Measurements from ENCODE around the gene ARL8A. TPM values are rescaled to one million over a fixed set of nuclear protein-coding genes. Genes with fewer than 3 reads are reported as not detected.

ARL8A gene
- total RNA-seq, 4 donors from 2014 or later = 41.1 to 60.8 (median 53.6) TPM

DNA sequence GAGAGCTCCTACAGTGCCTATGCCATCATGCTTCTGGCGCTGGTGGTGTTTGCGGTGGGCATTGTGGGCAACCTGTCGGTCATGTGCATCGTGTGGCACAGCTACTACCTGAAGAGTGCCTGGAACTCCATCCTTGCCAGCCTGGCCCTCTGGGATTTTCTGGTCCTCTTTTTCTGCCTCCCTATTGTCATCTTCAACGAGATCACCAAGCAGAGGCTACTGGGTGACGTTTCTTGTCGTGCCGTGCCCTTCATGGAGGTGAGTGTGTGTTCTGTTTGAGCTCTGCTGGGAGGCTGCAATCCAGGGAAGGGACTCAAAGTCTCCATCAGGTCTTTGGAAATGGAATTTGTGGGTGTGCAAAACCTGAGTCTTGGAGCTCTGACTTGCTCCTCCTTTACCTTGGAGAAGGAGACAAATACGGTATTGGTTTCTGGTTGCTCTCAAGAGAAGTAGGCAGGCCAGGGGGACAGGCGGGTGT is 21.2 kb downstream of the ARL8A start:
- H3K36me3 ChIP-seq = no peaks in the 10 kb centered on the region
- intact Hi-C loops (cut with DNase I) = no loop called here
- no peak overlapping the region for H3K4me3 ChIP-seq
- H3K27me3 ChIP-seq = no peaks in the 10 kb centered on the region
- H3K9me3 ChIP-seq = no peaks in the 10 kb centered on the region
- peaks cover 5 to 14% (median 11%) of the 10 kb centered on the region in 4 donors for H3K4me1 ChIP-seq
- no peak for TF ChIP-seq POLR2A (IDR thresholded peaks at IDR 0.05; ENCODE audit: low read depth)
- TF ChIP-seq EP300 (IDR thresholded peaks at IDR 0.05) = no peak
- TF ChIP-seq, protein P1, sequence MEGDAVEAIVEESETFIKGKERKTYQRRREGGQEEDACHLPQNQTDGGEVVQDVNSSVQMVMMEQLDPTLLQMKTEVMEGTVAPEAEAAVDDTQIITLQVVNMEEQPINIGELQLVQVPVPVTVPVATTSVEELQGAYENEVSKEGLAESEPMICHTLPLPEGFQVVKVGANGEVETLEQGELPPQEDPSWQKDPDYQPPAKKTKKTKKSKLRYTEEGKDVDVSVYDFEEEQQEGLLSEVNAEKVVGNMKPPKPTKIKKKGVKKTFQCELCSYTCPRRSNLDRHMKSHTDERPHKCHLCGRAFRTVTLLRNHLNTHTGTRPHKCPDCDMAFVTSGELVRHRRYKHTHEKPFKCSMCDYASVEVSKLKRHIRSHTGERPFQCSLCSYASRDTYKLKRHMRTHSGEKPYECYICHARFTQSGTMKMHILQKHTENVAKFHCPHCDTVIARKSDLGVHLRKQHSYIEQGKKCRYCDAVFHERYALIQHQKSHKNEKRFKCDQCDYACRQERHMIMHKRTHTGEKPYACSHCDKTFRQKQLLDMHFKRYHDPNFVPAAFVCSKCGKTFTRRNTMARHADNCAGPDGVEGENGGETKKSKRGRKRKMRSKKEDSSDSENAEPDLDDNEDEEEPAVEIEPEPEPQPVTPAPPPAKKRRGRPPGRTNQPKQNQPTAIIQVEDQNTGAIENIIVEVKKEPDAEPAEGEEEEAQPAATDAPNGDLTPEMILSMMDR (IDR thresholded peaks at IDR 0.05) = no peak
- TF ChIP-seq POLR2AphosphoS5 (IDR thresholded peaks at IDR 0.05) = no peak
- H3K27ac ChIP-seq (replicated peaks in 1 of 4) = no peak overlapping the region
- 88% methylated on average over 10 of the region's 10 CpGs for WGBS
- no peak for DNase-seq (ENCODE audit: extremely low spot score)

DNA sequence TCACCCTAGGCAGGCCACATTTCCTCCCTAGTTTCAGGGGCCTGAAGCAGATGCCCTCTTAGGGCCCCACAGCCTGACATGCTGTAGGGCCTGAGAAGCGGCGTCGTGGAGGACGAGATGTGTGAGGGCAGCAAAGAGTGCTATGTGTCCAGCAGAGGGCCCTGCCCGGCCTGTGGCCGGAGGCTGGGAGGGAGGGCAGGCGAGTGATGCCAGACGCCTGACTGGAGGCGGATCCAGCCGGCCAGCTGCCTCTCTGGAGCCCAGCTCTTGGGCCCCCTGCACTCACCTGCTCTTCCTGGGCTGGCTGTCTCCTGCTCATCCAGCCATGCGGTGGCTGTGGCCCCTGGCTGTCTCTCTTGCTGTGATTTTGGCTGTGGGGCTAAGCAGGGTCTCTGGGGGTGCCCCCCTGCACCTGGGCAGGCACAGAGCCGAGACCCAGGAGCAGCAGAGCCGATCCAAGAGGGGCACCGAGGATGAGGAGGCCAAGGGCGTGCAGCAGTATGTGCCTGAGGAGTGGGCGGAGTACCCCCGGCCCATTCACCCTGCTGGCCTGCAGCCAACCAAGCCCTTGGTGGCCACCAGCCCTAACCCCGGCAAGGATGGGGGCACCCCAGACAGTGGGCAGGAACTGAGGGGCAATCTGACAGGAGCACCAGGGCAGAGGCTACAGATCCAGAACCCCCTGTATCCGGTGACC is 21.8 kb downstream of the ARL8A start, which contains the start of gene GPR37L1:
TSS of gene GPR37L1 (plus strand) at position 279 of the 697 bp plus-strand sequence. CDS start at position 326, 47 bp downstream.
- H3K4me1 ChIP-seq = peaks cover 5 to 13% (median 11%) of the 10 kb centered on the region in 4 donors
- H3K9me3 ChIP-seq = no peaks in the 10 kb centered on the region
- peak in 1 of 2 donors; percentile 12 for TF ChIP-seq POLR2AphosphoS5 (IDR thresholded peaks at IDR 0.05)
- TF ChIP-seq EP300 (IDR thresholded peaks at IDR 0.05) = no peak
- TF ChIP-seq POLR2A (IDR thresholded peaks at IDR 0.05; ENCODE audit: low read depth) = no peak
- TF ChIP-seq, protein P1 (IDR thresholded peaks at IDR 0.05) = peak; percentile 54 to 61 (median 58)
- no peaks in the 10 kb centered on the region for H3K36me3 ChIP-seq
- intact Hi-C loops (cut with DNase I) = no loop called here
- no peak for DNase-seq (ENCODE audit: extremely low spot score)
- peak within 1 kb of the TSS in 1 of 4 donors; percentile 10 for H3K27ac ChIP-seq (replicated peaks in 1 of 4)
- H3K4me3 ChIP-seq = peak within 1 kb of the TSS in 1 of 4 donors; percentile 14
- WGBS = 10% methylated on average over 8 of the region's 19 CpGs
- H3K27me3 ChIP-seq = no peaks in the 10 kb centered on the region

DNA sequence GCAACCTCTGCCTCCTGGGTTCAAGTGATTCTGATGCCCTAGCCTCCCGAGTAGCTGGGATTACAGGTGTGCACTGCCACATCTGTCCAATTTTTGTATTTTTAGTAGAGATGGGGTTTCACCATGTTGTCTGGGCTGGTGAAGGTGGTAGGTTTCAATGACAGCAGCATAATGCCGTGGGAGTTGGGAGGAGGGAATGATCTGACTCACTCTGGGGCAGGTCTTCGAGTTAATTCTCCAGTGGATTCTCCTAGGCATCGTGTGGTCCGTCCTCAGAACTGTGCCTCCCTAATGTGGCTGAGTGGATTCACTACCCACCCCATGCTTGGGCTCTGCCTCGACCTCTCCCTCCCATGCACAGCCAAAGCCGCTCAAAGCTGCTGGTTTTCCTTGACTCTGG is 23.5 kb downstream of the ARL8A start:
- H3K4me3 ChIP-seq = no peak overlapping the region
- no peak overlapping the region for H3K27ac ChIP-seq (replicated peaks in 1 of 4)
- intact Hi-C loops (cut with DNase I) = no loop called here
- H3K9me3 ChIP-seq = no peaks in the 10 kb centered on the region
- no peaks in the 10 kb centered on the region for H3K27me3 ChIP-seq
- WGBS = 74% methylated on average over 4 of the region's 7 CpGs
- no peak for TF ChIP-seq POLR2A (IDR thresholded peaks at IDR 0.05; ENCODE audit: low read depth)
- TF ChIP-seq, protein P1 (IDR thresholded peaks at IDR 0.05) = no peak
- TF ChIP-seq POLR2AphosphoS5 (IDR thresholded peaks at IDR 0.05) = no peak
- no peak for TF ChIP-seq EP300 (IDR thresholded peaks at IDR 0.05)
- no peaks in the 10 kb centered on the region for H3K36me3 ChIP-seq
- DNase-seq (ENCODE audit: extremely low spot score) = no peak
- H3K4me1 ChIP-seq = peaks cover 5 to 13% (median 11%) of the 10 kb centered on the region in 4 donors

DNA sequence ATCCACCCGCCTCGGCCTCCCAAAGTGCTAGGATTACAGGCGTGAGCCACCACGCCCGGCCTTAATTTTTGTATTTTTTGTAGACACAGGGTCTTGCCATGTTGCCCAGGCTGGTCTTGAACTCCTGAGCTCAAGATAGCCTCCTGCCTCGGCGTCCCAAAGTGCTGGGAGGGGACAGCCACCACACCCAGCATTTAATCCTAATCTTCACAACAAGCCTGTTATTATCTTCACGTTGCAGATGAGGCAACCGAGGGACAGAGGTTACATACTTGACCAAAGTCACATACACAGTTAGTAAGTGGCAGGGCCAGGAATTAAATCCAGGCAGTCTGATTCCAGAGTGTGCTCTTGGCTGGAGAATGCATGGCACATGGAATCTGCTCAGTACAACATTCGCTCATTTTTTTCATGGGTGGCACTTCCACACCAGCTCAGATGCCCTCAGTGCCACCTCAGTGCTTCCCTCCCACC is 26.6 kb downstream of the ARL8A start:
- DNase-seq (ENCODE audit: extremely low spot score) = no peak
- Histone ChIP-seq H3K4me3 (no peak overlapping the region), H3K27ac (replicated peaks in 1 of 4) (no peak overlapping the region), H3K27me3 (no peaks in the 10 kb centered on the region), H3K9me3 (no peaks in the 10 kb centered on the region), H3K36me3 (no peaks in the 10 kb centered on the region), H3K4me1 (peaks cover 16 to 26% (median 23%) of the 10 kb centered on the region in 4 donors)
- TF ChIP-seq POLR2AphosphoS5 (IDR thresholded peaks at IDR 0.05) (no peak), EP300 (IDR thresholded peaks at IDR 0.05) (no peak), POLR2A (IDR thresholded peaks at IDR 0.05; ENCODE audit: low read depth) (no peak)
- TF ChIP-seq, protein P1 (IDR thresholded peaks at IDR 0.05) = no peak
- 80% methylated on average over 10 of the region's 10 CpGs for WGBS
- intact Hi-C loops (cut with DNase I) = loop anchor here (5.0 kb wide), 1 partner anchor 111 kb away; no protein-coding TSS in a partner anchor
